ENCODE results near the gene LRRC9.
"Not testable (repeated sequence)": the region's sequence is repeated elsewhere in the genome, so short reads cannot be mapped to it uniquely, and the experiment has no call there.

LRRC9 gene

DNA sequence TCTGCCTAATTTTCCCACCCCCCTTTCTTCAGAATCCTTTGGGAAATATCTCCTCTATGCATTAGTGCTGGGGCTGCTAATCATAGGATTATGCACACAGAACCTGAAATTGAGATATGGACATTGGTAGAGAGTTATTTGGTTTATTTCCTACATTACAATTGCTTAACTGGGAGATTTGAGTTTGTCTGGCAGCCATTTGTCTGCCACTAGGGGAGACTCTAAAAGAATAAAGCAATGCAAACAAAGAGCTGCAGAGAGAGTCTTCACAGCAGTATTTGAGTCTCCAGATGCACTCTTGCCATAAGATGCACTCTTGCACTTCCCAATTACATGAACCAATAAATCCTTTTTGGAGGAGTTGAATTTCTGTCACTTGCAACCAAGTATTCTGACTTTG, 159.8 kb downstream of the LRRC9 start:
- DNase-seq = no peak

DNA sequence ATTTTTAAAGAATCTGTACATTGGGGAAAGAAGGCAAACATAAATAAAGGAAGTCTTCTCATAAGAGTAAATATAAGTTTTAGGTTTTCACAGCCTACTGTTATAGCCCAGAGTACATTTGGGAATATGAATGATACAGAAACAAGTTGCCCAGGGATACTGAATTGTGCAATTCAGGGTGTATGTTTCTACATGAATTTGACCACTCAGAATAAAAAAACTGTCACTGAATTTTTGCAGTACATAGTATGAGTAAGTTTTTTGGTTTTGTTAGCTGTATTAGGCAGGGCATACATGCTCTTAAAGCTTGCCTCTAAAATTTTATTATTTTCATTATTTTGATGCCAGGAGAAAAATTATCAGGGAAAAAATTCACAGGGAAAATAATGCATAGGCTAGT, 165.1 kb downstream of the LRRC9 start:
- DNase-seq = no peak

DNA sequence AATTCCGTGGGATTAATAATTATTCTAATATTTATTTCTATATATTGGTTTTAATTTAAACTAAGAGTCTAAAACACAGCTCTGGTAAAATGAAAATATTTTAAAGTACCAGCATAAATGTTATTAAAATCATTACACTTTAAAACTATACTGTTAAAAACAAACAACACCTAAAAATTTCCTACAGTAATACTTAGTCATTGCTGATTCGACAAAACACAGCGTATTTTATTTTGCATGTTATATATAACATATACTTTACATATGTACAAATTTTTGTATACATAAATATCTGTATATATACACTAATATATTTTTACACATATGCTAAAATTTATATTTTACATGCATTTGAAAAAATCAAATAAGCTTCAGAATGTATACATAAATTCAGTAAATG, 165.7 kb downstream of the LRRC9 start:
- no peak for DNase-seq

DNA sequence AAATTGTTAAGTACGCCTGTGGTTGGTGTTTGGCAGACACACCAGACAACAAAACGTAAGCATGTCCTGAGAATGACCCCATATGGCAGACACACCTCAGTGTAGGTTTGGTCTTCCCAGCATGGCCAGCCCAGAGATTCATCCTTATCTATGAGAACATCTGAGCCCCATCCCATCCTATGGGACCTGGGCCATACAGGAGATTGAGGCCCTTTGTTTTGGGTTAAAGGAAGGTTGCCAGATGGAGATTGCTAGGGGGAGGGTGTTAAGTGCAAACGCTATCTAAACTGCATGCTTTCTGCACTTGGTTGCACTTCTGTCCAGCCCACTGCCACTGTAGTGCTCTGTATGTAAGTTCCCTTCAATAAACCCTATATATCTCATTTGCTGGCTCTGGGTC, 167.7 kb downstream of the LRRC9 start:
- no peak for DNase-seq

DNA sequence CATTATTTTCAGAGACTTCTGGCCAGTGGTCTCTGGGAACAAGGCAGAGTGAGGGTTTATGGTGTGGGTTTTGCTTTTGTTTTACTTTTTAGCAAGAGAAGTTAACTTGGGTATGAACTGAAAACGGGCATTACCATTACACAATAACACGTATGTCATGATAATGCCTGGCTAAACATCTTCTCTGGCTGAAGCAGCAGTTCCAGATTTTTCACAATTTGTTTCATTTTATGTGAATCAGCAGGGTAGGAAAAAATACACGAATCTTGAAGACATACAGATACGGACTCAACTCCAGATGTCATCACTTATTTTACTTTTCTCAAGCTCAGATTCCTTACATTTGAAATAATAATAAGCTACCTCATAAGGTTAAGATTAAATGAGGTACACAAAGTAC, 169.3 kb downstream of the LRRC9 start:
- DNase-seq = no peak

DNA sequence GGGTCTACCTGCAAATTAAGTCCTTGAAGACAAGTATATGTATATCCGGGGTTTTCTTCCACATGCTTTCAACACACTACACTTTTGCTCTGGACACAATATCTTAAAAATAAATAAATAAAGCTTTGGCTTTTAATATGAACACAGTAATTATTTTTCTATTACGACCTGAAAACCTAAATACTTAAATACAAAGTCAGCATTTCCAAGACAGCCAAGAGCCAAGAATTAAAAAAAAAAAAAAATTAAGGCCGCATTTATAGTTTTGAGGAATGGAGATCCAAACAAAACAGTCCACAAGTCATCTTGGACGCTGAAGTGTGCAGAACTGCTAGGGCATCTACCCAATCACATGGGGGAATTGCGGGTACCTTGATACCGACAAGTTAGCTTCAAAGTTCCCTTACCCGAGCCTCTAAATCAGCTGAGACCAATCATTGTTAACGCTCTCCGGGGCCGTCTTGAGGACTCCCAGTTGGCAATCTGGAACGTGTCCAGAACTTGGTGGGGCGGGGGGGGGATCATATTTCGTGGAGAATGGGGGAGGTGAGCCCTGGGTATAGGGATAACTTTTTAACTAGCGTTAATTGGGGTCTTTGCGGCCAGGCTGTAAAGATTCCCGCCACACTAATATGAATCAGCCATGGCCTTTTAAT, 171.0 kb downstream of the LRRC9 start:
- peak; percentile 82 for DNase-seq

DNA sequence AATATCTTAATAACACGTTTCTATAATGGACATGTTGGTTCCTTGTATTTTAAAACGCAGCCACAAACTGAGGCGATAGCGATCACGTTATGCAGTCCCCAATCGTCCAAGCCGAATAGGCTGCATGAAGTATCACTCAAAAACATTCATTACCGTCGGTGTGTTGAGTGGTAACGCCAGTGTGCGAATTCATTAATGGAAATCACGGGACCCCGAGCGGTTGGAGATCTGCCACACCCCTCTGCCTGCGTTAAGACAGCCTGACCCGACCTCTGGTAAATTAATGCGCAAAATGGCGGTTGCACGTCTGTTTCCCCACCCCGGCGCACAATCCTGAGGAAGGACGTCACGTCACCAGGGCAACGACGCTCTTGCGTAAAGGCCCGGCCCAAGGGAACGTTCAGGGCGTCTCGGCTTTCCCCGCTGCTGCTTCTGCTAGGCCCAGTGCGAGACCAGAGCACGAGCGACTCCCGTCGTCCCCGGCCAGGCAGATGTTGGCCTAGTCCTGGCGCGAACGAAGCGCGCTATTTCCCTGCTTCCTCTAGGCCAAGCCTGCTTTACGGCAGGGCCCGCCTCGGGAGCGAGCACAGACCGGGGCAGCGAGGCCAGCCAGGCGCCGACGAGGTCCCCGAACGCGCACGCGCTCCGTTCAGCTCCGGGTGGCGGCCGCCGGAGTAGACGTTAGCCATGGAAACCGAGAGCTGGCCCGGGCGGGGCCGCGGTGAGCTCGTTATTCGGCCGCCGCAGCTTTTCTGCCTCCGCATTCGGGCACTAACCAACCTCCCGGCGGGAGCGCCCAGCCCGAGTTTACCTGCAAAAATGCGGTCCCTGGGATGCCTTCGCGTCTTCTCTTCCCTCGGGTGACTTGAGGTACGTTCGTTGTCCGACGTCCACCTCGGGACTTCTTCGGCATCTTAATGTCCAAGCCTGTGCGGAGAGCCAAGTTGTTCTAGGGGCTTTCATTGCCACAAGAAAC, 171.9 kb downstream of the LRRC9 start, which contains the start of gene PCNX4:
Gene PCNX4 (plus strand): TSS at position 374 of the 976 bp plus-strand sequence. CDS start 15,716 bp downstream, outside the sequence.
- peak; percentile 98 for DNase-seq

DNA sequence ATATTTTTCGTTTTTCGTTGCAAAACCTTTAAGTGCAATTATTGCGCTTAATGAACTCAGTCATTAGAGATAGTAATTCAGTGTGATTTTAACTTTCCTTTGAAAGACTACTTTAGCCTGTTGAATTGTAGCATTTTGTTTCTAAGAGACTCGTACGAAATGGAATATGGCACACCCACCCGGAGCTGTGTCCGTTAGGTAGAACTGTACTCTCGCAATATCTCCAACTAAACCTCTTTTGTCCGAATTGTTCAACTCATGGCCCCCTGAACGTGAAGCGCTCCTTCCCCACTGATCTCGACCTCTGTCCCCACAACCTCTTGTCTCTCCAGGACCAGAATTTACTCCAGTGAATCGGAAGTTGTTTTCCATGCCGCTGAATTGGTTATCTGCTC, 172.6 kb downstream of the LRRC9 start:
- DNase-seq = peak; percentile 41

DNA sequence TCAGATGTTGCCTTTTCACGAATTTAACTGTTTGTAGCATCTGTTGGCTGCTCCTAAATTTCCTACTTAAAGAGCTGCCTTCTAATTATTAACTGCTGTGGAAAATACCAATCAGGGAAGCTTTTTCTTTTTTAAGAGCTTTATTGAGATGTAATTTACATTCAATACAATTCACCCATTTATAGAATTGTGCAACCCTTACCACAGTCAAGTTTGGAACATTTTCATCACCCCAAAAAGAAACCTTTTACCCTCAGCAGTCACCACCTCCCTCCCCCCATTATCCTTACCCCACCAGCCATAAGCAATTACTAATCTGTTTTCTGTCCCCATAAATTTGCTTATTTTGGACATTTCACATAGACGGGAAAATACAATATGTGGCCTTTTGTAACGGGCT, 173.1 kb downstream of the LRRC9 start:
- DNase-seq = no peak

DNA sequence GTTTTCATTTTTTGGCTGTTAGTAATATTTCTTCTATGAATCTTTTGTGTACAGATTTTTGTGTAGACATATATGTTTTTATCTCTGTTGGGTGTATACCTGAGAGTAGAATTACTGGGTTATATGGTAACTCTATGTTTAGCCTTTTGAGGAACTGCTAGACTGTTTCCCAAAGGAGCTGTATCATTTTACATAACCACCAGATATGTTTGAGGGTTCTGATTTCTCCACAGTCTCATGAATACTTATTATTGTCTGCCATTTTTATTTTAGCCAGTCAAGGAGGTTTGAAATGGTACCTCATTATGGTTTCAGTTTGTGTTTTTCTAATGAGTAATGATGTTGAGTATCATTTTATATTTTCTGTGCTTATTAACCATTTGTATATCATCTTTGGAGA, 173.7 kb downstream of the LRRC9 start:
- no peak for DNase-seq

DNA sequence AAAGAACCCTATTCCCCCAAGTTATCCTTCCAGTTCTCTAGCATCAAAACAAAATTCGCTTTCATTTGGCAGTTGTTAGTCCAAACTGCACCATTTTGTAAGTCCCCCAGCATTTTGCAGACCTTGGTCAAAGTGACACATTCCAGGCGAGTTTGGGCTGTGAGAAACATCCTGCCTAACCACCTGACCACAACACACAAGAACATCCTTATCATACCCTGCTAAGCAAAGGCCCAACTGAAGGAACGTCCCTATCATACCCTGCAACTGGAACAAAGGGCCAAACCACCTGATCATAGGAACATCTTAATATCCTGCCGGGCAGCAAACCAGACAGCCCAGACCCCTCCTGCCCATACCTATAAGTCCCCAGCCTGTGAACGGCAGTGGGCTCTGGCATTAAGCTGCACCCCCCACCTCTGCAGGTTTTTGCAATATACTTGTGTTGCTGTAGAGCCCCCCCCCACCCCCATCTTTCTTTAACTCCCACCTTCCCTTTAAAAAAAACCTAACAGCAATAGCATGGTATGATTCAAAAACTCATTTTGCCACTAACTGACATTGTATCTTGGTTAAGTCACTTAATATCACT, 174.5 kb downstream of the LRRC9 start:
- no peak for DNase-seq

DNA sequence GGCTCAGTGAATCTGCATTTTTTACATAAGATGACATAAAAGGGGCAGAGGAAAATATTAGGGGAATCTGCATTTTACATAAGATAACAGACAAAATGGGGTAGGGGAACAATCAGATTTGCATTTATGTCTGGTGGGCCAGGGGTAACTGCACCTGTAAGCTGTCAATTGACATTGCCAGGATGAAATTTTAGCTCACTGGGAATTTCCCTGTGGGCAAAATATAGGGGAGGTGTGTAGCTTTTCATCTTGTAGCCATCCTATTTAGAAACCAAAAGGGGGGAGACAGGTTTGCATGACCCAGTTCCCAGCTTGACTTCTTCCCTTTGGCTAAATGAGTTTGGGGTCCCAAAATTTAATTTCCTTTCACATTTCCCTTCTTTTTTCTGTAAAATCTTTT, 175.3 kb downstream of the LRRC9 start:
- DNase-seq = no peak

DNA sequence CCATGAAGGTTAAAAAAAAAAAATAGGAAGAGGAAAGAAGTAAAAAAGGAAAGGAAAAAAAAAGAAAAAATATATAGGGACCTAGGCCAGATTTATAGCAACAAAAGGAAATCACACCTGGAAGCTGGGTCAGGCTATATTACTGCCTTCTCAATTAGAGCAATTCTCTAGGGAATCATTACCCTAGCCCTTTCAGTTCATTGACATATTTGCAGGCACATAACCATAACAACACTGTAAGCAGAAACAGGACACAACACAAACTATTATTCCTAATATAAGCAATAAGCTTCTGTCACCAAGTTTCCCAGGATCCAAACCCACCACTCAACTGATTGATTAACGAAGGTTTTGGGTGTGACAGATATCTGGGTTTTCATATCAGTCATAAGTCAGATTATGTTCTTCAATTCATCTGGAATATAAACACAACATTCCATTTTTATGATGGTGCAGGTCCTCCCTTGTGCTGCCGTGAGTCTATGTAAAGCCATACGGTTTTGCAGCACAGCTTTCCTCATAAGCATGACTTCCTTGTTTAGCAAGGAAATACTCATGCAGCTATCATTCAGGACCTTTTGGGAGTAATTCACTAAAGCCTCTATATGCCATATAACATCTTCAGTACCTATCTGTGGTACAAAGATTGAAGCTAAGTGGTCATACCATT, 176.0 kb downstream of the LRRC9 start:
- no peak for DNase-seq

DNA sequence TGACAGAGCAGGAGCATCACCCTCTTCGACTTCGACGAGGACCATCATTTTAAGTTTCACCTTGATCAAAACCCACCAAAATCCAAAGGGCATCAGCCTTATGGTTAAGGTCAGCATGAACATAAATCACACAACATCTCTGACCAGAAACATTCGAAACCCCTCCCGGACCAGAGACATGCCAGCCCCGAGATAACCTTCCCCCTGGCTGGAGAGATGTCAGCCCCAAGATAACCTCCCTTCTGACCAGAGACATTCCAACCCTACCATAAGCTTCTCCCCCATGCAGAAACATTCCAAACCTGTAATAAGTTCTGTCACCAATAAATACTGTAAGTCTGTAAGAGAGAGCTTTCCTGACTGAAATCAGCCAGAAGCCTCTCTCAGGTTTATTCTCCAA, 178.0 kb downstream of the LRRC9 start:
- no peak for DNase-seq

DNA sequence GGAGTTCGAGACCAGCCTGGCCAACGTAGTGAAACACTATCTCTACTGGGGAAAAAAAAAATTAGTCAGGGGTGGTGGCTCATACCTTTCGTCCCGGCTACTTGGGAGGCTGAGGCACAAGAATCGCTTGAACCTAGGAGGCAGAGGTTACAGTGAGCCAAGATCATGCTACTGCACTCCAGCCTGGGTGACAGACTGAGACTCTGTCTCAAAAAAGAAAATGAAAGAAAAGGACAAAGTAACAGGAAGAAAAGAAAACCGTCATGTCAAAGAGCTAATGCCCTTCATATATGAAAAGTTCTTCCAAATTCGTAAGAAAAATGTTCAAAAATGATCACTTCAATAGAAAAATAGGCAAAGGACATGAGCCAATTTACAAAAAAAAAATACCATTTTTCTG, 179.9 kb downstream of the LRRC9 start:
- DNase-seq = not testable (repeated sequence)

DNA sequence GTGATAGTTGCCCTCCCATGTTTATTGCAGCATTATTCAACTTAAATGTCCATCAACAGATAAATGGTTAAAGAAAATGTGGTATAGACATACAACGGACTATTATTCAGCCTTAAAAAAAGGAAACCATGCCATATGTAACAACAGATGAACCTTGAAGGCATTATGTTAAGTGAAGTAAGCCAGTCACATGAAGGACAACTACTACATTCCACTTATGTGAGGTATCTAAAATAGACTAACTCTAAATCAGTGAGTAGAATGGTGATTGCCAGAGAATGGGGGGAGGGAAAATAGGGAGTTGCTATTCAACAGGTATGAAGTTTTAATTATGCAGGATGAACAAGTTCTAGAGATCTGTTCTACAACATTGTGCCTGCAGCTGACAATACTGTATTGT, 181.8 kb downstream of the LRRC9 start:
- no peak for DNase-seq

DNA sequence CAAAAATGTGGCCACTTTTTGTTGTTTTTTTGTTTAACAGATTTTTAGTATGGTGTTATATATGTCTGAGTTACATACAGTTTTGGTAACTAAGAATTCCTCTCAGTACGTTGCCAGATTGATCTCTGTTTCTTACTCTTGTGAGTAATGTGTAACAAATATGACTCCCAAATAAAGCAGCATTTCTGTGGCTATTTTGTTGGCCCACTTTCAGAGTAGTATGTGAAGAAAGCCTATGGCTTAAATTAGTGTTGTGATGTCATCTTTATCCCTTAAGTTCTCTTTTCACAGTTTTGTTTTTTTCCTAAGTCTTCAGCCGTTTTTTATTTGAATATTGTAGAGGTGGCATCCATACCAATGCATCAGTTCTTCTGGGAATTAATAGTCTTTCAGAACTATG, 182.4 kb downstream of the LRRC9 start:
- DNase-seq = no peak

DNA sequence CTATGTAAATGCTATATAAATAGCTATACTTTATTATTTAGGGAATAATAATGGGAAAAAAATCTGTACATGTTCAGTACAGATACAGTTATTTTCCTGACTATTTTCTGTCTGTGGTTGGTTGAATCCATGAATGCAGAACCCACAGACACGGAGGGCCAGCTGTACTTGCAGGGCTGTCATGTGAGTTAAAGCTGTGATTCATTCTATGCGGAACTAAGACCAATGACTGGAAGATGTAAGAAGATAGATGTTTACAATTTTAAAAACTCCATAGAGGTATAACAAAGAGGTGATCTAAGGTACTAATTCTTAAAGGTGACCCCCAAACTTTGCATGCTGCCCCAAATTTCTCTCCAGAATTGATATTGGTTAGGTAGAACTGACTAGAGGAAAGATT, 186.4 kb downstream of the LRRC9 start:
- no peak for DNase-seq

DNA sequence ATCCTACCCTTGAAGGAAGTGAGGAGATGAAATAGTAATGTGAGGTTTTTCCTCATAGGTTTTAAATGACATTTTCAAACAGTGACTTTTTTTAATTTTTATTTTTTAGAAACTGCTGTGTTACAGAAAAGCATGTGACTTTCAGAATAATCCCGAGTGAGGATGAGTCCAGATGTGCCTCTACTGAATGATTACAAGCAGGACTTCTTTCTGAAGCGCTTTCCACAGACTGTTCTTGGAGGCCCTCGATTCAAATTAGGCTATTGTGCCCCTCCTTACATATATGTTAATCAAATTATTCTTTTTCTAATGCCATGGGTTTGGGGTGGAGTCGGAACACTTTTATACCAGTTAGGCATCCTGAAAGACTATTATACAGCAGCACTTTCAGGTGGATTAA, 187.5 kb downstream of the LRRC9 start:
- no peak for DNase-seq

DNA sequence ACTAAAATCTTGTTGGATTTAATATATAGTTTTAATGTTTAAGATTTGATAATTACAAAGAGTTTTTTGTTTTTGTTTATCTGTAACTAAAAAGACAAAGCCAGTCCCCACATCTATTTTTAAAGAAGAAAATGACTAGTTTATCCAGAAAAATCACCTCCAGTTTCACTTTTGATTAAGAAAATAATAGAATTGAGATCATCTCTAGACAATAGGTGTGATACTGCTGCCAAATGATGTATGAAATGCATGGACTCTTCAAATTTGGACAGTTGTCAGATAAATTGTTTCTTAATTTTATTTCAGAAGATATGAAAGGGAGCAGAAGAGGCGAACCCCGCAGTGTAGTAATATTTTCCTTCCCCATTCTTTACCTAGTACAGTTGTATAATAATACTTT, 191.8 kb downstream of the LRRC9 start:
- DNase-seq = no peak
